Cardiac fibroblast (primary cell): Measurements from ENCODE around the gene RANBP3.

ENCODE experiments used
- DNase-seq, 2 donors: peaks; one replicate each; pipeline versions ENCODE4 v3.0.0 to v3.0.0-alpha.2; 2010; ENCODE audit warnings: low read depth in 2 of 2
- H3K4me3 ChIP-seq, 2 donors: replicated peaks in 1 of 2; 1 replicate in 1 of 2; 2 replicates in 1 of 2; pipeline ENCODE4 v1.5.1; 2011; ENCODE audit warnings: low read depth in 2 of 2, low read length in 2 of 2, mild to moderate bottlenecking in 2 of 2, moderate library complexity in 1 of 2
- TF ChIP-seq, protein P1 (sequence below): IDR thresholded peaks from one replicate; pipeline ENCODE4 v1.5.1; 2011; ENCODE audit warnings: low read depth, mild to moderate bottlenecking, low read length, inconsistent platforms

Gene RANBP3

DNA sequence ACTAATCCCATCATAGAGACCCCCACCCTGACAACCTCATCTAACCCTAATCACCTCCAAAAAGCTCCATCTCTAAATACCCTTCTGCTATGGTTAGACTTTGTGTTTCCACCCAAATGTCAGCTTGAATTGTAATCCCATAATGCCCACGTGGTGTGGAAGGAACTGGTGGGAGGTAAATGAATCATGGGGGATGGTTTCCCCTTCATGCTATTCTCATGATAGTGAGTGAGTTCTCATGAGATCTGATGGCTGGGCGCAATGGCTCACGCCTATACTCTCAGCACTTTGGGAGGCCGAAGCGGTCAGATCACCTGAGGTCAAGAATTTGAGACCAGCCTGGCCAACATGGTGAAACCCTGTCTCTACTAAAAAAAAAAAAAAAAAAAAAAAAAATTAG is 70.7 kb downstream of the RANBP3 start:
- TF ChIP-seq, protein P1, sequence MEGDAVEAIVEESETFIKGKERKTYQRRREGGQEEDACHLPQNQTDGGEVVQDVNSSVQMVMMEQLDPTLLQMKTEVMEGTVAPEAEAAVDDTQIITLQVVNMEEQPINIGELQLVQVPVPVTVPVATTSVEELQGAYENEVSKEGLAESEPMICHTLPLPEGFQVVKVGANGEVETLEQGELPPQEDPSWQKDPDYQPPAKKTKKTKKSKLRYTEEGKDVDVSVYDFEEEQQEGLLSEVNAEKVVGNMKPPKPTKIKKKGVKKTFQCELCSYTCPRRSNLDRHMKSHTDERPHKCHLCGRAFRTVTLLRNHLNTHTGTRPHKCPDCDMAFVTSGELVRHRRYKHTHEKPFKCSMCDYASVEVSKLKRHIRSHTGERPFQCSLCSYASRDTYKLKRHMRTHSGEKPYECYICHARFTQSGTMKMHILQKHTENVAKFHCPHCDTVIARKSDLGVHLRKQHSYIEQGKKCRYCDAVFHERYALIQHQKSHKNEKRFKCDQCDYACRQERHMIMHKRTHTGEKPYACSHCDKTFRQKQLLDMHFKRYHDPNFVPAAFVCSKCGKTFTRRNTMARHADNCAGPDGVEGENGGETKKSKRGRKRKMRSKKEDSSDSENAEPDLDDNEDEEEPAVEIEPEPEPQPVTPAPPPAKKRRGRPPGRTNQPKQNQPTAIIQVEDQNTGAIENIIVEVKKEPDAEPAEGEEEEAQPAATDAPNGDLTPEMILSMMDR = no peak
- no peak for DNase-seq

DNA sequence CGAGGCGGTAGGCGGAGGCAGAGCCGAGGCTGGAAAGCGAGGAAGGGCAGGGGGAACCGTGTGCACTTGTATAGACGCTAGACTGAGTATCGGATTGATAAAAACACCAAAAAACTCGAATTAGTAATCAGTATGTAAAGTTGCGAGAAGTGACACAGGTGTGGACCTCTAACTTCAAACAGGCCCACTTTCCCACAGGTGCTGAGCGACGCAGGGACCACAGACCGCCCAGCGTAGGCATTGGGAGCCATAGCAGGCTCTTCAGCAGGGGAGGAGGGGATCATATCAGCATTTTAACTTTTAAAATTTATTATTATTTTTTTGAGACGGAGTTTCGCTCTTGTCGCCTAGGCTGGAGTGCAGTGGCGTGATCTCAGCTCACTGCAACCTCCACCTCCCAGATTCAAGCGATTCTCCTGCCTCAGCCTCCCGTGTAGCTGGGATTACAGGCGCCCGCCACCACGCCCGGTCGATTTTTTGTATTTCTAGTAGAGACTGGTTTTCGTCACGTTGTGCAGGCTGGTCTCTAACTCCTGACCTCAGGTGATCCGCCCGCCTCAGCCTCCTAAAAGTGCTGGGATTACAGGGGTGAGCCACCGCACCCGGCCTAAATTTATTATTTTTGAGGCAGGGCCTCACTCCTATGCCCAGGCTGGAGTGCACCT is 72.7 kb downstream of the RANBP3 start:
- peak overlapping the region; percentile 79 to 80 for H3K4me3 ChIP-seq
- TF ChIP-seq, protein P1 = no peak
- DNase-seq = no peak

More for the DNA sequence above, 70.7 kb downstream of the RANBP3 start:
- no peak overlapping the region for H3K4me3 ChIP-seq

- peak within 1 kb of the TSS; percentile 80 to 100 for H3K4me3 ChIP-seq
- TF ChIP-seq, protein P1 = no peak
- DNase-seq = peak; percentile 100
Observed at GRCh38 chr19:5904352-5905113, 73.4 kb downstream of the RANBP3 start, which contains the start of gene VMAC. Gene VMAC (plus strand): TSS chr19:5904872. CDS start chr19:5904891, 19 bp downstream.

- peak within 1 kb of the TSS; percentile 80 to 100 for H3K4me3 ChIP-seq
- TF ChIP-seq, protein P1 = no peak
- peak; percentile 97 to 98 for DNase-seq
Observed at GRCh38 chr19:5903624-5904351, 74.2 kb downstream of the RANBP3 start, which contains the start of gene NDUFA11. Gene NDUFA11 (minus strand): TSS chr19:5903790. CDS start chr19:5903708, 82 bp downstream.

- peak overlapping the region; percentile 80 to 100 for H3K4me3 ChIP-seq
- peak; percentile 50 to 53 for DNase-seq
- TF ChIP-seq, protein P1 = no peak
Observed at GRCh38 chr19:5903056-5903623, 74.8 kb downstream of the RANBP3 start.

DNA sequence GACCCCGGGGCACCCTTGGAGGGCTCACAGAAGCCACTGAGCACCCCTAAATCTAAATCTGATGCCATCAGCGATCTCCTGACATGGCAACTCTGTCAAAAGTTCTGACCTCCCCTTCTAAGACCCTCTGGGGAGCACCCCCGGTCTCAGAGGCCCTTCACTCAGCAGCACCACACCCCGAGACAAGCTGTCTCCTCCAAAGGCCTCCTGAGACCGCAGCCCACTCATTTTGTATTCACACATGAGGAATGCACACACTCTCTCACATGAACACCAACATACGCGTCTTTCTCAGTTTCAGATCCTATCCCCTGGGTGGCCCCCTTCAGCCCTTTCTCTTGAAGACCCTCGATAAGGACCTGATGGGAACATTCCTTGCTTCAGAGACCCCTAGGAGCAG is 77.0 kb downstream of the RANBP3 start:
- H3K4me3 ChIP-seq = no peak overlapping the region
- DNase-seq = no peak
- TF ChIP-seq, protein P1 = no peak
